Stimulated activated CD8-positive, alpha-beta memory T cell treated with anti-CD3 and anti-CD28 coated beads, Interleukin-4, amount 100 ng/mL, for 1 hour (primary cell): ENCODE measurements around the gene PLB1.

Experiments
- DNase-seq, 2 donors: peaks; one replicate each; pipeline ENCODE4 v3.0.0-alpha.2; 2020; ENCODE audit warnings: low read depth in 2 of 2, low spot score in 1 of 2

The PLB1 gene

DNA sequence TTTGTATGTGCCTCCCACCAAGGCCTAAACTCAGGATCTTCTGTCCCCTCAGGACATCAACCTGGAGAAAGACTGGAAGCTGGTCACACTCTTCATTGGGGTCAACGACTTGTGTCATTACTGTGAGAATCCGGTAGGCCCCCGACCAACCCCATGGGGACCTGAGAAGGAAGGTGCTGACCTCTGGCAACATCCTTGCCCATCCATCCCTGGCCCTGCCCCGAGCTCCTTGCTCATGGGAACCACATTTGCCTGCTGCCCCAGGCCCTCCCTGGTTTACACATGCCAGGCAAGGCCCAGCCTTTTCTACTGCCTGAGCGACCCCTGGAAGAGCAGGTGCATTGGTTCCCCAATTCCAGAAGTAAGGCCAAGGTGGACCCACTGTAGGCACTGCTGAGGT, 130.5 kb downstream of the PLB1 start:
- DNase-seq = no peak

DNA sequence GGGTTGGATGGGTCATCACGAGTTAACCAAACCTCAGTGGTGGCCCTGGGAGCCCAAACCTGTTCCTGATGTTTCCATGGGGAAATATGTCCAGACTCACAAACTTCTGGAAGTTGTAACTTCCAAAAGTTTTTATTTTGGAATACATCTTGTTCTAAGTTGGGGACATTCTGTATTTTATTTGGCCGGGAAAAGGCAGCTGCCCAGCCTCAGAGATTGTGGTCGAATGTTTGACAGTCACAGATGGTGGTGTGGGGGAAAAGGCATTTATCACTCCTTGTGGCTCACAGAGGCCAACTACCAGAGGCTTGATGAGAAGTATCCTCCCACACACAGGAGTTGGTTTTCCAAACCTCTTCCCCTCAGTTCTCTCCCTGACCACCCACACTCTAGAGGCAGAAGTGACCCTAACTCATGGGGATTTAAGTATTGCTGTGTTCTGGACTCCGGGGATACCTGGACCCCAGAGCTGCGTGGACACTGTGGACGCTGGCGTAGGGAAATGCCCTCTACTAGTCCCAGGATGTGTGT, 131.1 kb downstream of the PLB1 start:
- DNase-seq = no peak

DNA sequence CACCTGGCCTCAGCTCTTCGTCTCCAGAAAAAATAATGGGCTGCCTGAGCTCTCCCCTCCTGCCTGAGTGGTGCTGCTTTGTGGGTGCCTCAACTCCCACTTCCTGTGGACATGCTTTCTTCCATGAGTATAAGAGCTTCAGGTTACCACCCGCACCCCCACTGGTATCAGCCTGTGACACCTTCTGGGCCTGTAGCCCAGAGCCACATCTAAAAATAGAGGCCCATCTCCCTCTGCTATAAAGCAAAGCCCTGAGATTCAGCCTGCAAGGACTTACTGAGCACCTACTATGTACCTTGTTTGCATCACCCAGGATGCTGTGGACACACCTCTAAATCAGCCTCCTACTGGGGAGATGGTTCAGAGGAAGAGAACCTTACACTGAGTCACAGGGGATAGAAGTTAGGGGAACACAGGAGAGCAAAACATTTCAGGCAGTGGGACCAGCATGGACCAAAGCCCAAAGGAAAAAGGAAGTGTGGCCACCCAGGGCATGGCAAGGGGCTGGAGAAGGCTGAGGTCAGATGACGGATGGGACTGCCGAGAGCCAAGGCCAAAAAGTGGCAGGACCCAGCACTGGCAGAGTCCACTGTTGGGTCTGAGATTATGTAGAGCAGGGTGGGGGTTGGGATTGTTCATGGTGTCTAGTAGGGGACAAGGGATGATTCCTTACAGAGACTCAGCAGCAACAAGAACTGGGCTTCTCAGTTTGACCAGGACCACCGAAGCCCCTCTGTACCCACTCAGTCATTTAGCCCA, 132.0 kb downstream of the PLB1 start:
- no peak for DNase-seq

DNA sequence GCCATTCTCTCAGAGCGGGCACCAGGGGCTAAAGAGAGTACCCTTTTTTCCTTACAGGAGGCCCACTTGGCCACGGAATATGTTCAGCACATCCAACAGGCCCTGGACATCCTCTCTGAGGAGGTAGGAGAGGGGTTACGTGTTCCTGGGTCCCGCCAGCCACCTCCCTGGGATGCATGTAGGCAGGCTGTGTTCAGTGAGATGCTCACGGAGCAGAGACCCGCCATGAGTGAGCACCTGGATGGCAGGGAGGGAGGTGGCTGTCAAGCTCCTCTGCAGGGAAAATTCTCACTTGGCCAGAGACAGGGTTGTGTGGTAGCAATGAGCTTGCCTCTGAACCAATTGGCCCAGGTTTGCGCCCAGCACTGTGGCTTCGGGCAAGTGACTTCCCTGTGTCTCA, 132.6 kb downstream of the PLB1 start:
- no peak for DNase-seq

DNA sequence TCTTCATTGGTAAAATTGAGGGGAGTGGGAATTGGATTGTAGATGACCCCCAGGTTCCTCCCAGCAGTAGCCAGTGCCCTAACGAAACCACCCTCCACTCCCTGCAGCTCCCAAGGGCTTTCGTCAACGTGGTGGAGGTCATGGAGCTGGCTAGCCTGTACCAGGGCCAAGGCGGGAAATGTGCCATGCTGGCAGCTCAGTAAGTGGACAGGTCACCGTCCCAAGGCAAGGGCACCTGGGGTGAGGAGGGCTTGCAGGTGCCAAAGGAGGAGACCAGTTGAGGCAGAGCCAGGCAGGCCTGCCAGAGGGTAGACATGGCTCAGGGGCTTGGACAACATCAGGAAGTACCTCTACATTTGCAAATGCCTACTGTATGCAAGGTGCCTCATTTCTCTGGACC, 133.1 kb downstream of the PLB1 start:
- DNase-seq = no peak

DNA sequence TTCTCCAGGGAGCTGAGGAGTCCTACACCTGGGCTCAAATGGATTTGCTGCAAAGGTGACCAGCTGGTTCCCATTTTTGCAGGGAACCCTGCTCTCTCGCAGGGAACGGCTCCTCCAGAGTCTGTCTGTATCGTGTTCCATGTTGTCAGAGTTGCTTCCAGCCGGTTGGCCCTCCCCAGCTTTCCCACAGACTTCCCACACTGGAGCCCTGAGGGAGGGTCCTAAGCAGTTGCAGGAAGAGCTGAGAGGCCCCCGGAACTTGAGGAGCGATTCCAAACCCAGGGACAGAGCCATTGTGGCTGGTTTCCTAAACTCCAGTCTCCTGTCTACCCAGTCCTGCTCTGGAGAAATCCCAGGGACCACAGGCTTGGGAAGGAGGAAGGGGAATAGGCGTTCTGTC, 134.1 kb downstream of the PLB1 start:
- no peak for DNase-seq

DNA sequence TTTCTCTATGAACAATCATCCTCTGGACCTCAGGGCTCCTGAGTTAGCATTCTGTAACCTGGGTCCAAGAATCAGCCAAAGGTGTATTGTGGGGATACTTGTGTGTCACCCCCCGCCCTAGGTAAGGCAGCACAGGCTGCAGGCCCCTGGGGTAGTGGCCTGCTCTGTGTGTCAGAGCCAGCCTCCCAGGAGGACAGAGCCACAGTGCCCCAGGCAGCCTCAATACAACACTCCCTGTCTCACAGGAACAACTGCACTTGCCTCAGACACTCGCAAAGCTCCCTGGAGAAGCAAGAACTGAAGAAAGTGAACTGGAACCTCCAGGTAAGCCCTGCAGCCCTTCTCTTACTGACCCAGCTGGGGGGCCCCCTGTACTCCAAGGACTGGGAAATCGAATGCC, 134.5 kb downstream of the PLB1 start:
- DNase-seq = no peak

DNA sequence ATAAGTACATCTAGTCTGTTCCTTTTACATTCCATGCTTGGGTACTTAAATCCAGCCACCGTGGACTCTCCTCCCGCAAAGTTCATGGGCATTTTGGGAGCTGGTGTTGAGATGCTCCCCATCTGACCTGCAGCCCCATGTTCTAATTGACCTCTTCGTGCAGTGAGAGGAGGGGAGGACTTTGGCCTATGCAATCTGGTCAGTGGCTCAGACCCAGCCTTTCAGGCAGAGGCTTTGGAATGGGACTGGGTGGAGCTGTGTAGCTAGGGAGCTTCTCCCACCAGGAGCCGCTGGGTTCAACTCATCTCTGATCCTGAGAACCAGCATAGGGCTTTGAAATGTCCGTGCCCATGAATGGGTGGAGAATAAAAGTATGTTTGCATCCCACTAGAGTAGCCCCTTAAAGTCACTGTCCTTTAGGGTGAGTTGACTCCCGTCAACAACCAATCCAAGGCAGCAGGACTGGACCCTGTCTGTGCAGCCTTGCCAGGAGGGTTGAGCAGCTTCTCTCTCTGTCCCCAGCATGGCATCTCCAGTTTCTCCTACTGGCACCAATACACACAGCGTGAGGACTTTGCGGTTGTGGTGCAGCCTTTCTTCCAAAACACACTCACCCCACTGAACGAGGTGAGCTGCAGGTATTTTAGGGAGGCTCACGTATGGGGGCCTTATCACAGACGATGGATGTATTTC, 135.8 kb downstream of the PLB1 start:
- DNase-seq = no peak

DNA sequence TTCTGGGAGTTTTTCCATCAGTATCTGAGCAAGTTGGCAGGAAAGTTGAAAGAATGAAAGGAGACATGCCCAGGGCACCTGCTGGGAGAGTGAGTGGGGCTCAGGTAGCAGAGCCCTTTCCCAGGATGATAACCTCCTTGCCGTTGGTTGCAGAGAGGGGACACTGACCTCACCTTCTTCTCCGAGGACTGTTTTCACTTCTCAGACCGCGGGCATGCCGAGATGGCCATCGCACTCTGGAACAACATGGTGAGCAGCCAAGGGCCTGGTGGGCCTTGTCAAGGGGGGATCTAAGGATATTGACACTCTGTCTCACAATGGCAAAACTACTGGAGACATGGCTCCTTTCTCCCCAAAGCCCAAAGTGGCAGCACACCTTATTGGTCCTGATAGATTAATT, 136.9 kb downstream of the PLB1 start:
- no peak for DNase-seq

DNA sequence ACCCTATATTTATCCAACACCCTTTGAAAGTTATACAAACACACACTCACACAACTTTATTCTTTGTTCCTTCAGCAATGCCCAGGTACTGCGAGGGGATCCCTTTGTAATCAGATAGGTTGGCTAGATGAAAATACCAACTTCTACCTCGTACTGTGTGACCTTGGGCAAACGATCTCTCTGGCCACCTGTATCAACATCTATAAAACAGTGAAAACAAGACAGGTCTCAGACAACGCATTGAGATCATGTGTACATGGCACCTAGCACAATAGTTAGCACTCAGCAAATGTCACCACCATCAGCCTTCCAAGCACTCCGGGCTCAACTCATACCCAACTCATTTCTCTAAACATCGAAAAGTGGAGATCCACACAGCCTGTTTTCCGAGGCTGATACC, 137.3 kb downstream of the PLB1 start:
- no peak for DNase-seq

DNA sequence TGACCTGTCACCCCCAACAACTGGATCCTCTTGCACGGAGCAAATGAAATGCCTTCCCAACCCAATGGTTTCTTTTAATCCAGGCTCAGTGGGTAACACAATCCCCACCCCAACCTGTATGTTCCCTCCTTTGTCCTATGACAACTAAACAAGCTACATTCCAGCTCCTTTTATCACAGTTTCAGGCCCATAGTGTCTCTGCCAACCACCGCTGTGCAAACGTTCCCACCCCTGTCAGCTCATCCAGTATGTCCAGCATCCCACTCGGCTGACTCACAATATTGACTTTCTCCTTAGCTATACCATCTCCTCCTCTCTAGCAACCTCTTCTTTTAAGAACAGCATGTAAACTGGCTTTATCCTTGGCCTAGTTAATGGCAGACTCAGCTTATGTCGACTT, 137.9 kb downstream of the PLB1 start:
- DNase-seq = no peak

DNA sequence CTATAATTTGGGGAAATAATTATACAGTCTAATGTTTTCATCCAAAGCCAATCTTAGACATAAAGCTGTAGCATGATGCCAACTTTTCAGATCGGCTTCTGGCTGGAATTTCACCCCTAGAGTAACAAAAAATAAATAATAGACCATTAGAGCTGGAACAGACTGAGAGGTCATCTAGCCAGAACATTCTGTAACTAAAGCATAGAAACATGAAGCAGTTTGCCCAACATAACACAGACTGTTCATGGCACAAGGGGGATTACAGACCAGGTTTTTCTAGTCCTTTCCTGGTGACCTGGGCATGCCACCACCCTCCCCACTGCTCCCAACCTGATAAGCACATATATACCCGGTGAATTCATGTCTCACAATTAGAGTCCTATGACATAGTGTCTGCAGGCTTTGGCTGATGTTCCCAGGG, 139.3 kb downstream of the PLB1 start:
- DNase-seq = no peak

DNA sequence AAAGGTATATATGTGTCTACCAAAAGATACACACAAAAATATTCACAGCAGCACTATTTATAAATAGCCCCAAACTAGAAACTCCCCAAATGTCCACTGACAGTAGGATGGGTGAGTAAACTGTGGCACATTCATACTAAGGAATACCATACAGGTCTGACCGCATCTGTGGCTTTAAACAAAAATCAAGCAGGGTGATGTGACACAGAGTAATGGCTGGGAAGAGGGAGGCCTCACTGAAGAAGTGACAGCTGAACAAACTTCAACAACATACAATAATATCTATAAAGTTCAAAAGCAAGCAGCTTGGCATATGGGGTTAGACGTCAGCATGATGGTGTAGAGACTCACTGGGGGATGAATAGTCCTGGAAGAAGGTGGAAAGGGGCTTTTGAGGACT, 140.6 kb downstream of the PLB1 start:
- DNase-seq = no peak

DNA sequence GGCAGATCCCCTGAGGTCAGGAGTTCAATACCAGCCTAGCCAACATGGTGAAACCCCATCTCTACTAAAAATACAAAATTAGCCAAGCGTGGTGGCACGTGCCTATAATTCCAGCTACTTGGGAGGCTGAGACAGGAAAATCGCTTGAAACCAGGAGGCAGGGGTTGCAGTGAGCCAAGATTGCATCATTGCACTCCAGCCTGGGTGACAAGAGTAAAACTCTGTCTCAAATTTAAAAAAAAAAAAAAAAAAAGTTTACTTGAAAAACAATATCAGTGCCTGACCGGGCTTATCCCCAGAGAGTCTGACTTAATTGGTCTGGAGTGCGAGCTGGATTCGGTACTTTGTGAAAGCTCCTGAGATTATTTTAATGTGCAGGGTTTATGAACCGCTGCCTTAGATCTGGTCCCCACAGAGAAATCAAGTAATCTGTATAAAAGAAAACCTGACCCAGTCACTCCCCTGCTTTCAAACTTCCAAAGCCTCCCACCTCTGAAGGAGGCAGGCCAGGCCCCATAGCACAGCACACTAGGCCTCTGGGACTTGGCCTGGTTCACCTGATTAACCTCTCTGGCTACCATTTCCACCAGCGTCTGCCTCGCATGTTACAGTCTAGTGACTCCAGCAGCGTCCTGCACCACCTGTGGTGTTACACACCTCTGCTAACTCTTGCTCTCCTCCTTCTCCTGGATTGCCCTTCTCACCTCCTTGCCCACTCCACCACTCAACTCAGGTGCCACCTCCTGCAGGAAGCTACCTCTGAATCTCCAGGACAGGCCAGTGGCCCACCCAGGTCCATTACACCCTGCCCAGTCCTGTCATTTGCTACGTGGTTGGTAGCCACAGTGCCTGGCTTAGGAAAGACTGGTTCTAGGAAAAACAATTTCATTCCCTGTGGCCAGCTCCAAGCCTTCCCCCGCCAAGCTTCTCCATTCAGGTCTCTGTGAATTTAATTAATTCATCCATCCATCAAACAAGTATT, 141.5 kb downstream of the PLB1 start:
- DNase-seq = no peak

DNA sequence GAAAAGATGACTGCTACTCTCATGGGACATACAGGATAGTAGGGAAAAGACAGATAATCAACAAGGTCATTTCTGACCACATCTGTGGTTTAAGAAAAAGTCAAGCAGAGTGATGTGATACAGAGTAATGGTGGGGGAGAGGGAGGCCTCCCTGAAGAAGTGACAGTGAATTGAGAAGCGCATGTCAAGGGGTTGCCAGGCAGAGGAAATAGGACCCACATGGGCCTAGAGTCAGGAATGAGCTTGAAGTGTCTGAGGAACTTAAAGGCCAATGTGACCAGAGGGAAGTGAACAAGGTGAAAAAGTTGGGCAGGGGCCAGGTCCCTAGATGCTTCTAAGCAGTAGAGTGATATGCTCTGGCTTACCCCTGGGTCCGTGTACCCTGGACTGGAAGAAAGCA, 142.2 kb downstream of the PLB1 start:
- no peak for DNase-seq

DNA sequence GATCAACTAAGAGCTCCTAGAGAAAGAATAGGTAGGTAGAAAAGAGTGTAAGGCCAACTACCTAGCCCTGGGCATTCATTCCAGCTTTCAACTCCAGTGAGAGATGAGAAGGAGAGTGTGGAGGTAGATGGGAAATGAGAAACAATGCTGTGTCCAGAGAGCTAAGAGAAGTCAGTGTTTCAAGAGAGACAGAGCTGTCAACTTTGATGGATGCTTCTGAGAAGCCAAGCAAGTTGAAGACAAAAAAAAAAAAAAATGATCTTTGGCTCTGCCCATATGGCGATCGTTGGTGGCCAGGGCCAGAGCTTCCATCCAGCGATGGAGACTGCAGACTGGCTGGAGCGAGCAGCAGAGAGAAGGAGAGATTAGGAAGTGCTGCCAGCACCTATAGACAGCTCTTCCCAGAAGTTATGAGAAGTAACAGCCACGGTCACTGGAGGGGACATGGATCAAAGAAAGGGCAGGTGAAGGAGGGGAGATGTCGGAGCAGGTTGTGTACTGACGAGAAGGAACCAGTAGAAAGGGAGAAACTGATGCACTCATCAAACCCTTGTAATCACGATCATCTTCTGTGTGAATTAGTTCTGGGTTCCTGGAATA, 143.3 kb downstream of the PLB1 start:
- DNase-seq = no peak

DNA sequence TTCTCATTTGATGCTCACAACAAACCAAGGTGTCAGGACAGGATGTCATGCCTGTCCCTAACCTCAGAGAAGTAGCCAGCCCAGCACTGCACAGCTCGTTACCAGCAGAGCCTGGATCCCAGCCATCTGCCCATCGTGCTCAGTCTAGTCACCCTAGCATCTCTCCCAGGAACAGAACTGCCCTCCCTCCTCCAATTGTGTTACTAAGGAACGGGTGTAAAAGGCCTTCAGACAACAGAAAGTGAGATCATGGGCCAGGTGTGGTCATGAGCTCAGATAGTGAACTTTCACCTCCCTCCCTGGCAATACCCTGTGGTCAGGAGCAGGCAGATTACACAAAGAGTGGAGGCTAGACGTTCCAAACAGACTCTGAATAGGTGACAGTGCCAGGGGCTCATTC, 144.0 kb downstream of the PLB1 start:
- DNase-seq = no peak

DNA sequence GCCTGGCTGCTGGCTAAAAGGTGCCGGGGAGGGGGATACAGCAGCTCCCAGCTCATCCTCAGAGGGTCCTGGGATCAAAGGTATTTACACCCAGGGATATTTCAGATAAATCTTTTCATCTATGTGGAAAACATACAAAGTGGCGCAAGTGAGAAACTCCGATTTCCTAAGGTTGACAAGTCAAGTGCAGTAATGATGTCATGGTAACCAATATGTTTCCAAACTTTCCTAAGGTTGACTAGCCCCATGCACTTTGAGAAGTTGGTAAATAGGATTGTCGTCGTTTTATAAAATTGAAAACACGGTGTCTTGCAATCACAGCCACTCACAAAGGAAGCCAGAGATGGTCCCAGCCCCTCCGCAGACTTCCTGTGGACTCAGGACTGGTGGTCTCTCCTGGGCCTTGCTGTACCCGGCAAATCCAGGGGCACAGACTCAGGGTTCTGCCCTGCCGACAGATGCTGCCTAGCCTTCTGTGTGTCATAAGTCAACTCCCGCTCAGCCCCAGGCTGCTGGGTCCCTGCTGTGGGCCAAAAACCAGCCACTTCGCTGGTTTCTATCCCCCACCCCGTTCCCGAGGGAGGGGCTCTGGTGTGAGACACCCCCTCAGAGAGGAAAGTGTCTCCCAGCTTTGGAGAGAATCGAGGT, 144.5 kb downstream of the PLB1 start:
- no peak for DNase-seq

DNA sequence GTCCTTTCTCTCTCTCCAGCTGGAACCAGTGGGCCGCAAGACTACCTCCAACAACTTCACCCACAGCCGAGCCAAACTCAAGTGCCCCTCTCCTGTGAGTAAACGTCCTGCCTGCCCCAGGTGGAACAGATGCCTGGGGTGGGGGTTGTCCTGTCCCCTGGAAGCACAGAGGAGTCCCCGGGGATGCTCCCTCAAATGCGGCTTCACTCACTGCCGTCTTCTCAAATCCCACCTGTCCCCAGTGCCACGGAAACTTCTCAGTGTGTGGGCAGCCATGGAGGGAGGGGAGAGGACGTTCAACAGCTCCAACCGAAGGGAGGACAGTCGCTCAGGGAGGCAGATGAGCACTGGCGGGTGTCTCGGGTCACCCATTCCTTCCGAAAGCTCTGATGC, 145.0 kb downstream of the PLB1 start:
- no peak for DNase-seq

DNA sequence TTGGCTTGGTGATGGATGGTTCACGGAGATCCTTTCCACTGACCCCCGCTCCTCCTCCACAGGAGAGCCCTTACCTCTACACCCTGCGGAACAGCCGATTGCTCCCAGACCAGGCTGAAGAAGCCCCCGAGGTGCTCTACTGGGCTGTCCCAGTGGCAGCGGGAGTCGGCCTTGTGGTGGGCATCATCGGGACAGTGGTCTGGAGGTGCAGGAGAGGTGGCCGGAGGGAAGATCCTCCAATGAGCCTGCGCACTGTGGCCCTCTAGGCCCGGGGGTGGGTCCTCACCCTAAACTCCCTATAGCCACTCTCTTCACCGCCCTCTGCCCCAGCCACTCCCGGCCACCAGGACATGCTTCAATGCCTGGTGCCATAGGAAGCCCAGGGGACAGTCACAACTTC, 146.9 kb downstream of the PLB1 start:
- DNase-seq = no peak

DNA sequence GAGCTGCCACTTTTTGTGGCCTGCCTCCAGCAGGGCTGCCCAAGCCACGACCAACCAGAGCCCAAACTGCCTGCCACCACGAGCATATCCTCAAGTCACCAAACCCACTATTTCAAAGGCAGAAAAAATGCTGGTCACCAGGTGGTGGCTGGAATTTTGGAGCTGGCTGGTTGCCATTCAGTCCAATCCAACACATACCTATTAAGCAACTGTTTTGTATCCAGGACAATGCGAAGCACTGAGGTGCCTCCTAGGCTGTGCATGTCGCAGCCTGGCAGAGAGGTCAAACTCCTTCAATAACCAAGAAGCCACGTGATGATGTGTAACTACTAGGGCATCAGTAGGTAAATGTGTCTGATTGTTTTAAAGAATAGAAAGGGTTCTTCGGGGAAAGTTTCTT, 147.5 kb downstream of the PLB1 start:
- no peak for DNase-seq
